CD4-positive, alpha-beta T cell (primary cell): ENCODE data around the gene FGFRL1. TPM values are rescaled to one million over a fixed set of nuclear protein-coding genes. Genes with fewer than 3 reads are reported as not detected.

Experiments used
- ATAC-seq: fragments of 200-7000 bp; cut with Tn5 transposase; one replicate; pipeline ENCODE4 v1.10.0; 2022; ENCODE audit warnings: mild to moderate bottlenecking; ENCODE audit not compliant: poor library complexity
- CTCF ChIA-PET: fragments of 350-600 bp; sonication (Branson Sonifier 250); formaldehyde crosslinking; loops from one replicate; lab custom pipeline; 2021; ENCODE audit warnings: antibody characterized with exemption, inconsistent platforms; lab: Charles Lee
- POLR2A ChIA-PET: fragments of 350-600 bp; sonication (Branson Sonifier 250); formaldehyde crosslinking; loops from one replicate; lab custom pipeline; 2021; ENCODE audit warnings: antibody characterized with exemption, inconsistent platforms; lab: Charles Lee
- DNase-seq, 14 experiments: peaks; one replicate each; pipeline ENCODE4 v3.0.0-alpha.2; 2013 to 2020; ENCODE audit warnings: mixed read lengths in 2 of 14
- H3K27ac ChIP-seq, 2 donors: one replicate each; pipeline versions ENCODE4 v1.5.1 to v1.7.0; 2013; ENCODE audit warnings: low read length in 2 of 2, low read depth in 1 of 2, mild to moderate bottlenecking in 1 of 2
- H3K27me3 ChIP-seq, 2 experiments: 1 replicate in 1 of 2; 2 replicates in 1 of 2; pipeline versions ENCODE4 v1.6.1 to v1.7.0; 2013; ENCODE audit warnings: low read length in 2 of 2, control low read depth in 1 of 2, mild to moderate bottlenecking in 1 of 2, moderate library complexity in 1 of 2; ENCODE audit not compliant: insufficient read depth in 2 of 2, control insufficient read depth in 1 of 2
- H3K36me3 ChIP-seq: one replicate; pipeline ENCODE4 v1.6.1; 2013; ENCODE audit warnings: low read length, control low read depth; ENCODE audit not compliant: insufficient read depth
- H3K4me1 ChIP-seq: one replicate; pipeline ENCODE4 v1.6.1; 2013; ENCODE audit warnings: low read length, control low read depth; ENCODE audit not compliant: insufficient read depth
- H3K4me3 ChIP-seq: one replicate; pipeline ENCODE4 v1.5.1; 2013; ENCODE audit warnings: mild to moderate bottlenecking, low read length, moderate library complexity
- H3K9me3 ChIP-seq, 2 experiments: 1 replicate in 1 of 2; 2 replicates in 1 of 2; pipeline versions ENCODE4 v1.6.1 to v1.7.0; 2013; ENCODE audit warnings: low read length in 2 of 2, mild to moderate bottlenecking in 2 of 2, control low read depth in 1 of 2, moderate library complexity in 1 of 2; ENCODE audit not compliant: control insufficient read depth in 1 of 2, insufficient read depth in 1 of 2
- H3K27ac Mint-ChIP-seq: one replicate; pipeline ENCODE4 v1.8.0; 2020; ENCODE audit warnings: mixed read lengths
- H3K27me3 Mint-ChIP-seq: one replicate; pipeline ENCODE4 v1.8.0; 2021; ENCODE audit warnings: mixed read lengths
- H3K36me3 Mint-ChIP-seq: one replicate; pipeline ENCODE4 v1.8.0; 2021; ENCODE audit warnings: low read depth, mixed read lengths
- H3K4me1 Mint-ChIP-seq: one replicate; pipeline ENCODE4 v1.8.0; 2021; ENCODE audit warnings: low read depth, mixed read lengths
- H3K4me3 Mint-ChIP-seq: one replicate; pipeline ENCODE4 v1.8.0; 2020; ENCODE audit warnings: mild to moderate bottlenecking, mixed read lengths
- H3K9me3 Mint-ChIP-seq: one replicate; pipeline ENCODE4 v1.8.0; 2020; ENCODE audit warnings: mixed read lengths
- CTCF ChIP-seq: fragments of 200-600 bp; IDR thresholded peaks from one replicate; pipeline ENCODE4 v1.8.0; 2022; ENCODE audit warnings: antibody characterized with exemption, mild to moderate bottlenecking
- intact Hi-C, 2 experiments: fragments of 100-400 bp; cut with DNase I in 1 of 2; cut with micrococcal nuclease in 1 of 2; formaldehyde crosslinking; loops; one replicate each; pipeline versions ENCODE4 v1.15.1 to v1.9.0; 2023 to 2025; cut with DNase I, micrococcal nuclease
- total RNA-seq, 174 experiments: library from RNA in 2 of 174; stranded (reverse) in 2 of 174; gene quantifications; one replicate each; pipeline ENCODE4 v1.2.3 and lab custom pipeline; 2021 to 2026

FGFRL1 gene
- total RNA-seq, 2 experiments from 2014 or later = 21.8 to 25.0 TPM

- CTCF ChIA-PET = interaction anchor here (1.4 to 1.6 kb wide), 2 partner anchors 37 to 229 kb away, joined by 3 read pairs; partner anchors contain the start of gene DGKQ
- Histone ChIP-seq H3K27me3 (peaks cover 13 to 22% of the 10 kb centered on the region in 2 experiments), H3K9me3 (no peaks in the 10 kb centered on the region), H3K4me1 (peaks cover 31% of the 10 kb centered on the region), H3K36me3 (no peaks in the 10 kb centered on the region), H3K27ac (peak overlapping the region; percentile 60 to 62), H3K4me3 (peak overlapping the region; percentile 66)
- Mint-ChIP-seq H3K27ac (peak overlapping the region; percentile 97), H3K9me3 (no peaks in the 10 kb centered on the region), H3K36me3 (peaks cover 5% of the 10 kb centered on the region), H3K27me3 (peaks cover 43% of the 10 kb centered on the region), H3K4me1 (peaks cover 14% of the 10 kb centered on the region), H3K4me3 (peak overlapping the region; percentile 91)
- intact Hi-C loops = loop anchor here (1.0 to 5.0 kb wide), 8 partner anchors 37 to 570 kb away; partner anchors contain the start of genes UVSSA (in 2 of the 2), CTBP1 (in 1 of the 2), DGKQ (in 1 of the 2) and GAK (in 1 of the 2)
- no peak for TF ChIP-seq CTCF
- ATAC-seq (peak; percentile 48), DNase-seq (peak; percentile 36 to 91 (median 60))
- POLR2A ChIA-PET = interaction anchor here (0.6 to 3.0 kb wide), 7 partner anchors 24 to 702 kb away, joined by 3 to 14 read pairs (median 4); partner anchors contain the start of genes CTBP1, DGKQ, GAK and IDUA
Observed at GRCh38 chr4:1010395-1011021, 918 bp upstream of the FGFRL1 start.

GRCh38 chr4:1011666-1012033, 224 bp downstream of the FGFRL1 start:
- Mint-ChIP-seq H3K4me1 (peaks cover 14% of the 10 kb centered on the region), H3K27me3 (peaks cover 32% of the 10 kb centered on the region), H3K4me3 (no peak overlapping the region), H3K27ac (peak overlapping the region; percentile 72), H3K9me3 (no peaks in the 10 kb centered on the region), H3K36me3 (peaks cover 5% of the 10 kb centered on the region)
- DNase-seq (no peak), ATAC-seq (no peak)
- no peak for TF ChIP-seq CTCF
- Histone ChIP-seq H3K27me3 (peaks cover 13 to 18% of the 10 kb centered on the region in 2 experiments), H3K4me3 (no peak overlapping the region), H3K36me3 (no peaks in the 10 kb centered on the region), H3K4me1 (peaks cover 31% of the 10 kb centered on the region), H3K27ac (no peak overlapping the region), H3K9me3 (no peaks in the 10 kb centered on the region)
- CTCF ChIA-PET = no interaction called here
- POLR2A ChIA-PET = interaction anchor here (0.8 kb wide), 1 partner anchor 336 kb away, joined by 3 read pairs; the partner anchor contains the start of gene UVSSA
- intact Hi-C loops = loop anchor here (1.0 to 5.0 kb wide), 8 partner anchors 38 to 569 kb away; partner anchors contain the start of genes UVSSA (in 2 of the 2), CTBP1 (in 1 of the 2), DGKQ (in 1 of the 2) and GAK (in 1 of the 2)

- Histone ChIP-seq H3K4me3 (peak overlapping the region; percentile 59), H3K4me1 (peaks cover 31% of the 10 kb centered on the region), H3K36me3 (no peaks in the 10 kb centered on the region), H3K27ac (no peak overlapping the region), H3K9me3 (no peaks in the 10 kb centered on the region), H3K27me3 (peaks cover 13% of the 10 kb centered on the region in 2 experiments)
- ChIA-PET CTCF (interaction anchor here (0.6 kb wide), 1 partner anchor 340 kb away, joined by 3 read pairs; no protein-coding TSS in a partner anchor), POLR2A (interaction anchor here (0.8 kb wide), 1 partner anchor 335 kb away, joined by 3 read pairs; the partner anchor contains the start of gene UVSSA)
- Mint-ChIP-seq H3K9me3 (no peaks in the 10 kb centered on the region), H3K27ac (peak overlapping the region; percentile 72), H3K36me3 (peaks cover 5% of the 10 kb centered on the region), H3K4me3 (peak overlapping the region; percentile 90), H3K4me1 (peaks cover 14% of the 10 kb centered on the region), H3K27me3 (peaks cover 27% of the 10 kb centered on the region)
- intact Hi-C loops = loop anchor here (5.0 kb wide), 5 partner anchors 40 to 335 kb away; partner anchors contain the start of genes UVSSA (in 2 of the 2), GAK (in 1 of the 2) and TMEM175 (in 1 of the 2)
- DNase-seq (peak; percentile 10 to 70 (median 28)), ATAC-seq (peak; percentile 6)
- TF ChIP-seq CTCF = no peak
Observed at GRCh38 chr4:1012034-1012739, 761 bp downstream of the FGFRL1 start.
